ENCODE results near the gene OR2T4. TPM values are rescaled to one million over a fixed set of nuclear protein-coding genes. Genes with fewer than 3 reads are reported as not detected.

Gene OR2T4
- total RNA-seq, 1 donor from 2014 or later, result not detected

DNA sequence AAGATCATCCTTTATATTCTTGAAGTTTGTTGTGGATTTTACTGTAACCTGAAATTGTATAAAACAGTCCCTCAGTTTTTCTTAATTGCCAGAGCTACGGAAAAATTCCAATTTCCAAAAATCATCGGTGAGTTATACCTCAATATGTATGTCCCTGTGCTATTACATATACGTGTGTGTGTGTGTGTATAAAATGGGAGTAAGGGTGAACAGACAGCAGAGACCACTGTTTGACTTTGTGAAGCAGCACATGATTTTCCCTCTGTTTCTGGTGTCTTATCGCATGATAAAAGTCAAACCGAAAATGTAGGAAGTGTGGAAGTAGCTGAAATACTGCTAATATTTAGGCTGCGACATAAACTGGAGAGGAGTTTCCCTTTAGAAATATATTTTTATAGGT is 42.6 kb downstream of the OR2T4 start:
- H3K4me3 Mint-ChIP-seq (ENCODE audit: low read depth), result no peak overlapping the region

GRCh38 chr1:248406721-248407692 is 45.5 kb downstream of the OR2T4 start:
- Mint-ChIP-seq H3K9me3 (ENCODE audit: low read depth) (peaks cover 49% of the 10 kb centered on the region), H3K4me1 (ENCODE audit: low read depth) (no peaks in the 10 kb centered on the region), H3K27ac (no peak overlapping the region), H3K36me3 (ENCODE audit: insufficient read depth) (peaks cover 5% of the 10 kb centered on the region), H3K27me3 (no peaks in the 10 kb centered on the region), H3K4me3 (ENCODE audit: low read depth) (no peak overlapping the region)
- no peak for DNase-seq (ENCODE audit: low spot score, unreplicated experiment)
- TF ChIP-seq, protein P1, sequence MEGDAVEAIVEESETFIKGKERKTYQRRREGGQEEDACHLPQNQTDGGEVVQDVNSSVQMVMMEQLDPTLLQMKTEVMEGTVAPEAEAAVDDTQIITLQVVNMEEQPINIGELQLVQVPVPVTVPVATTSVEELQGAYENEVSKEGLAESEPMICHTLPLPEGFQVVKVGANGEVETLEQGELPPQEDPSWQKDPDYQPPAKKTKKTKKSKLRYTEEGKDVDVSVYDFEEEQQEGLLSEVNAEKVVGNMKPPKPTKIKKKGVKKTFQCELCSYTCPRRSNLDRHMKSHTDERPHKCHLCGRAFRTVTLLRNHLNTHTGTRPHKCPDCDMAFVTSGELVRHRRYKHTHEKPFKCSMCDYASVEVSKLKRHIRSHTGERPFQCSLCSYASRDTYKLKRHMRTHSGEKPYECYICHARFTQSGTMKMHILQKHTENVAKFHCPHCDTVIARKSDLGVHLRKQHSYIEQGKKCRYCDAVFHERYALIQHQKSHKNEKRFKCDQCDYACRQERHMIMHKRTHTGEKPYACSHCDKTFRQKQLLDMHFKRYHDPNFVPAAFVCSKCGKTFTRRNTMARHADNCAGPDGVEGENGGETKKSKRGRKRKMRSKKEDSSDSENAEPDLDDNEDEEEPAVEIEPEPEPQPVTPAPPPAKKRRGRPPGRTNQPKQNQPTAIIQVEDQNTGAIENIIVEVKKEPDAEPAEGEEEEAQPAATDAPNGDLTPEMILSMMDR (IDR thresholded peaks at IDR 0.05; ENCODE audit: unreplicated experiment), result no peak

More for the DNA sequence above, 42.6 kb downstream of the OR2T4 start:
- TF ChIP-seq, protein P1 (IDR thresholded peaks at IDR 0.05; ENCODE audit: unreplicated experiment), result no peak
- Mint-ChIP-seq H3K4me1 (ENCODE audit: low read depth) (no peaks in the 10 kb centered on the region), H3K9me3 (ENCODE audit: low read depth) (peaks cover 43% of the 10 kb centered on the region), H3K36me3 (ENCODE audit: insufficient read depth) (peaks cover 5% of the 10 kb centered on the region), H3K27me3 (no peaks in the 10 kb centered on the region), H3K27ac (no peak overlapping the region)
- no peak for DNase-seq (ENCODE audit: low spot score, unreplicated experiment)

Other genes starting within 250 kb of the OR2T4 start
- gene OR2M5, start 216.5 kb upstream of the OR2T4 start, total RNA-seq, result not detected in 2 replicates
- not detected in 2 replicates for gene OR2M2, start 186.8 kb upstream of the OR2T4 start, total RNA-seq
- not detected in 2 replicates for gene OR2M3, start 164.4 kb upstream of the OR2T4 start, total RNA-seq
- not detected in 2 replicates for gene OR2M4, start 130.2 kb upstream of the OR2T4 start, total RNA-seq
- not detected in 2 replicates for gene OR2T33, start 83.7 kb upstream of the OR2T4 start, total RNA-seq
- not detected in 2 replicates for gene OR2T12, start 58.2 kb upstream of the OR2T4 start, total RNA-seq
- gene OR2M7, start 37.1 kb upstream of the OR2T4 start, total RNA-seq, result not detected in 2 replicates
- gene OR14C36, start 12.9 kb upstream of the OR2T4 start, total RNA-seq, result not detected in 2 replicates
- gene OR2T6, start 14.1 kb downstream of the OR2T4 start, total RNA-seq, result not detected in 2 replicates
- not detected in 2 replicates for gene OR2T1, start 41.4 kb downstream of the OR2T4 start, total RNA-seq
- not detected in 2 replicates for gene OR2T2, start 84.0 kb downstream of the OR2T4 start, total RNA-seq
- not detected in 2 replicates for gene OR2T3, start 111.7 kb downstream of the OR2T4 start, total RNA-seq
- not detected in 2 replicates for gene OR2T5, start 126.9 kb downstream of the OR2T4 start, total RNA-seq
- gene OR2G6, start 146.4 kb downstream of the OR2T4 start, total RNA-seq, result not detected in 2 replicates
- not detected in 2 replicates for gene OR2T29, start 201.1 kb downstream of the OR2T4 start, total RNA-seq
- gene OR2T34, start 213.1 kb downstream of the OR2T4 start, total RNA-seq, result not detected in 2 replicates
- gene OR2T10, start 236.0 kb downstream of the OR2T4 start, total RNA-seq, result not detected in 2 replicates